SH-SY5Y (cell line): ENCODE results near the gene SOAT2.

Source experiments
- GATA2 ChIP-seq: IDR thresholded peaks from 2 replicates; pipeline ENCODE4 v1.6.1; 2011; ENCODE audit warnings: mild to moderate bottlenecking, low read depth, low read length
- GATA3 ChIP-seq: IDR thresholded peaks from 2 replicates; pipeline ENCODE4 v1.6.1; 2011; ENCODE audit warnings: low read depth, mild to moderate bottlenecking, low read length, moderate library complexity

DNA sequence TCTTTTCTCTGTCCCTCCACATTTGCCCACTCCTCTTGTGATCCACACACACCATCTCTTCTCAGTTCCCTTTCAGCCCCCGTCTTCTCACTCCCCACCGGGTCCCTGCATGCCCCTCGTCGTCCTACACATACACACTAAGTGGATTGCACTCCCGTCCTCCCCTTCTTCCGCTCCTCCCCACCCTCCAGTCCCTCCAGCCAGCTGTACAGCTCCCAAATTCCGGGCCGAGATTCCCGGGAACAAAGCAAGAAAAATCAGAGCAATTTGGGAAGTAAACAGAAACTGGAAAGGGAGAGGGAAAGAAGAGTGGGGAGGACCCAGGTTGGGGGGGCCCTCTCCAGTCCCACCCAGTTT is 6.1 kb upstream of the SOAT2 start:
- TF ChIP-seq GATA2 (no peak), GATA3 (no peak)
